GM18907 (cell line): Measurements from ENCODE around the gene TTC7B.

Experiments used
- ATAC-seq: cut with Tn5 transposase; IDR thresholded peaks from one replicate; pipeline ENCODE4 v1.9.1; 2021; ENCODE audit warnings: mild to moderate bottlenecking, moderate library complexity; ENCODE audit not compliant: unreplicated experiment

Gene TTC7B

GRCh38 chr14:90581745-90582144 is 234.5 kb downstream of the TTC7B start:
- no peak for ATAC-seq

- no peak for ATAC-seq
Measured at GRCh38 chr14:90580377-90581335, 235.6 kb downstream of the TTC7B start.

- ATAC-seq: no peak
Measured at GRCh38 chr14:90579816-90580215, 236.4 kb downstream of the TTC7B start.

GRCh38 chr14:90579088-90579487 is 237.1 kb downstream of the TTC7B start:
- ATAC-seq: no peak

GRCh38 chr14:90578283-90578985 is 237.8 kb downstream of the TTC7B start:
- no peak for ATAC-seq

GRCh38 chr14:90577661-90578282 is 238.5 kb downstream of the TTC7B start:
- ATAC-seq: no peak

- no peak for ATAC-seq
Measured at GRCh38 chr14:90576981-90577660, 239.1 kb downstream of the TTC7B start.

- no peak for ATAC-seq
Measured at GRCh38 chr14:90576581-90576980, 239.6 kb downstream of the TTC7B start.

GRCh38 chr14:90575781-90576180 is 240.4 kb downstream of the TTC7B start:
- no peak for ATAC-seq

GRCh38 chr14:90575336-90575735 is 240.9 kb downstream of the TTC7B start:
- ATAC-seq: no peak

- no peak for ATAC-seq
Measured at GRCh38 chr14:90574188-90575131, 241.8 kb downstream of the TTC7B start.

GRCh38 chr14:90573385-90574105 is 242.7 kb downstream of the TTC7B start:
- ATAC-seq: no peak

- ATAC-seq: no peak
Measured at GRCh38 chr14:90572441-90573150, 243.6 kb downstream of the TTC7B start.

GRCh38 chr14:90571149-90571947 is 244.9 kb downstream of the TTC7B start:
- no peak for ATAC-seq

GRCh38 chr14:90570461-90570860 is 245.8 kb downstream of the TTC7B start:
- no peak for ATAC-seq

- no peak for ATAC-seq
Measured at GRCh38 chr14:90569606-90570387, 246.4 kb downstream of the TTC7B start.

GRCh38 chr14:90569201-90569600 is 247.0 kb downstream of the TTC7B start:
- ATAC-seq: no peak
